HG02623 (cell line): ENCODE measurements around the gene PDE6A.
"Not testable (repeated sequence)": the region's sequence is repeated elsewhere in the genome, so short reads cannot be mapped to it uniquely, and the experiment has no call there.

Source experiments
- ATAC-seq: cut with Tn5 transposase; IDR thresholded peaks from one replicate; pipeline ENCODE4 v1.9.1; 2021; ENCODE audit warnings: moderate library complexity; ENCODE audit not compliant: unreplicated experiment

Gene PDE6A

GRCh38 chr5:149898811-149899210 lies 45.8 kb downstream of the PDE6A start:
- ATAC-seq = no peak

GRCh38 chr5:149895416-149896345 lies 48.9 kb downstream of the PDE6A start:
- ATAC-seq = no peak

- ATAC-seq = no peak
These were observed 50.4 kb downstream of the PDE6A start for GRCh38 chr5:149894237-149894636.

GRCh38 chr5:149893403-149893931 lies 51.1 kb downstream of the PDE6A start:
- ATAC-seq = no peak

GRCh38 chr5:149892594-149892993 lies 52.0 kb downstream of the PDE6A start:
- ATAC-seq = no peak

- ATAC-seq = no peak
These were observed 56.3 kb downstream of the PDE6A start for GRCh38 chr5:149888280-149888679.

- no peak for ATAC-seq
These were observed 56.9 kb downstream of the PDE6A start for GRCh38 chr5:149887622-149888183.

- ATAC-seq = no peak
These were observed 57.7 kb downstream of the PDE6A start for GRCh38 chr5:149886692-149887470.

GRCh38 chr5:149886060-149886459 lies 58.5 kb downstream of the PDE6A start:
- ATAC-seq = no peak

- ATAC-seq = no peak
These were observed 59.1 kb downstream of the PDE6A start for GRCh38 chr5:149885513-149885912.

- ATAC-seq = no peak
These were observed 61.0 kb downstream of the PDE6A start for GRCh38 chr5:149883550-149883949.

GRCh38 chr5:149882633-149883032 lies 62.0 kb downstream of the PDE6A start:
- ATAC-seq = not testable (repeated sequence)

- ATAC-seq = no peak
These were observed 62.7 kb downstream of the PDE6A start for GRCh38 chr5:149881874-149882273.

- no peak for ATAC-seq
These were observed 63.4 kb downstream of the PDE6A start for GRCh38 chr5:149881069-149881622.

GRCh38 chr5:149879593-149879992 lies 65.0 kb downstream of the PDE6A start:
- ATAC-seq = not testable (repeated sequence)

GRCh38 chr5:149878371-149878770 lies 66.2 kb downstream of the PDE6A start:
- ATAC-seq = no peak

- no peak for ATAC-seq
These were observed 70.7 kb downstream of the PDE6A start for GRCh38 chr5:149873896-149874295.

GRCh38 chr5:149872351-149873040 lies 72.1 kb downstream of the PDE6A start:
- ATAC-seq = no peak

- ATAC-seq = no peak
These were observed 73.1 kb downstream of the PDE6A start for GRCh38 chr5:149871471-149871870.

- ATAC-seq = no peak
These were observed 73.9 kb downstream of the PDE6A start for GRCh38 chr5:149870697-149871096.
